22Rv1 (cell line): Measurements from ENCODE around the gene PLAAT4.

ENCODE experiments used
- ZFX ChIP-seq: fragments of 450-650 bp; IDR thresholded peaks from 2 replicates; pipeline ENCODE4 v1.6.1; 2017; ENCODE audit warnings: antibody characterized with exemption, borderline replicate concordance
- TF ChIP-seq, protein P1 (sequence below): fragments of 450-650 bp; IDR thresholded peaks from 2 replicates; pipeline ENCODE4 v1.5.1; 2017; ENCODE audit warnings: mild to moderate bottlenecking

GRCh38 chr11:63592975-63593395, 56.4 kb downstream of the PLAAT4 start:
- TF ChIP-seq, protein P1, sequence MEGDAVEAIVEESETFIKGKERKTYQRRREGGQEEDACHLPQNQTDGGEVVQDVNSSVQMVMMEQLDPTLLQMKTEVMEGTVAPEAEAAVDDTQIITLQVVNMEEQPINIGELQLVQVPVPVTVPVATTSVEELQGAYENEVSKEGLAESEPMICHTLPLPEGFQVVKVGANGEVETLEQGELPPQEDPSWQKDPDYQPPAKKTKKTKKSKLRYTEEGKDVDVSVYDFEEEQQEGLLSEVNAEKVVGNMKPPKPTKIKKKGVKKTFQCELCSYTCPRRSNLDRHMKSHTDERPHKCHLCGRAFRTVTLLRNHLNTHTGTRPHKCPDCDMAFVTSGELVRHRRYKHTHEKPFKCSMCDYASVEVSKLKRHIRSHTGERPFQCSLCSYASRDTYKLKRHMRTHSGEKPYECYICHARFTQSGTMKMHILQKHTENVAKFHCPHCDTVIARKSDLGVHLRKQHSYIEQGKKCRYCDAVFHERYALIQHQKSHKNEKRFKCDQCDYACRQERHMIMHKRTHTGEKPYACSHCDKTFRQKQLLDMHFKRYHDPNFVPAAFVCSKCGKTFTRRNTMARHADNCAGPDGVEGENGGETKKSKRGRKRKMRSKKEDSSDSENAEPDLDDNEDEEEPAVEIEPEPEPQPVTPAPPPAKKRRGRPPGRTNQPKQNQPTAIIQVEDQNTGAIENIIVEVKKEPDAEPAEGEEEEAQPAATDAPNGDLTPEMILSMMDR = peak; percentile 80
- no peak for TF ChIP-seq ZFX
